Measurements from ENCODE around the gene ATL2. TPM values are rescaled to one million over a fixed set of nuclear protein-coding genes. Genes with fewer than 3 reads are reported as not detected.
"Not testable (repeated sequence)": the region's sequence is repeated elsewhere in the genome, so short reads cannot be mapped to it uniquely, and the experiment has no call there.

ATL2 gene
- total RNA-seq, 4 donors from 2014 or later, result 63.1 to 108 (median 74.3) TPM

DNA sequence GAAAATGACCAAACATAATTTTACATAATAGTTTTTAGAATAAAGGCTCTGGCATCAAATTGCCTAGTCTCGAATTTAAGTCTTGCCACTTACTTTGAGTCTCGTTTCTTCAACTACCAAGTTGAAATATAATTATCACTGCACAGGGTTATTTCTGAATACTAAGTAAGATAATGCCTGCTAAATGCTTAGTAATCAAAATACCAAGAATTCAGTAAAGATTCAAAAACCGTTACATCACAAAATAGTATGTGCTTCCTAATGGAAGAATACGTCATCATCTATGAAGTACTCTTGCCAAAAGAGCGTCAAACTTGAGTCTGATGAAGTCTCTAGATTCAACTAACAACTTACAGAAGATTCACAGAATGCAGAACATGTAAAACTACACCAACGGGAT, 40.5 kb downstream of the ATL2 start:
- Histone ChIP-seq H3K36me3 (peaks cover 0 to 66% (median 0%) of the 10 kb centered on the region in 3 donors), H3K4me3 (no peak overlapping the region), H3K9me3 (peaks cover 0 to 5% (median 0%) of the 10 kb centered on the region in 4 donors), H3K27me3 (no peaks in the 10 kb centered on the region), H3K4me1 (no peaks in the 10 kb centered on the region), H3K27ac (no peak overlapping the region)
- TF ChIP-seq POLR2A (IDR thresholded peaks at IDR 0.05) (no peak), EP300 (IDR thresholded peaks at IDR 0.05) (no peak)
- TF ChIP-seq, protein P1, sequence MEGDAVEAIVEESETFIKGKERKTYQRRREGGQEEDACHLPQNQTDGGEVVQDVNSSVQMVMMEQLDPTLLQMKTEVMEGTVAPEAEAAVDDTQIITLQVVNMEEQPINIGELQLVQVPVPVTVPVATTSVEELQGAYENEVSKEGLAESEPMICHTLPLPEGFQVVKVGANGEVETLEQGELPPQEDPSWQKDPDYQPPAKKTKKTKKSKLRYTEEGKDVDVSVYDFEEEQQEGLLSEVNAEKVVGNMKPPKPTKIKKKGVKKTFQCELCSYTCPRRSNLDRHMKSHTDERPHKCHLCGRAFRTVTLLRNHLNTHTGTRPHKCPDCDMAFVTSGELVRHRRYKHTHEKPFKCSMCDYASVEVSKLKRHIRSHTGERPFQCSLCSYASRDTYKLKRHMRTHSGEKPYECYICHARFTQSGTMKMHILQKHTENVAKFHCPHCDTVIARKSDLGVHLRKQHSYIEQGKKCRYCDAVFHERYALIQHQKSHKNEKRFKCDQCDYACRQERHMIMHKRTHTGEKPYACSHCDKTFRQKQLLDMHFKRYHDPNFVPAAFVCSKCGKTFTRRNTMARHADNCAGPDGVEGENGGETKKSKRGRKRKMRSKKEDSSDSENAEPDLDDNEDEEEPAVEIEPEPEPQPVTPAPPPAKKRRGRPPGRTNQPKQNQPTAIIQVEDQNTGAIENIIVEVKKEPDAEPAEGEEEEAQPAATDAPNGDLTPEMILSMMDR (IDR thresholded peaks at IDR 0.05), result no peak
- DNase-seq (ENCODE audit: low spot score in 2 of 2), result no peak
- 93% methylated on average over 6 of the region's 6 CpGs for WGBS, 2 donors

DNA sequence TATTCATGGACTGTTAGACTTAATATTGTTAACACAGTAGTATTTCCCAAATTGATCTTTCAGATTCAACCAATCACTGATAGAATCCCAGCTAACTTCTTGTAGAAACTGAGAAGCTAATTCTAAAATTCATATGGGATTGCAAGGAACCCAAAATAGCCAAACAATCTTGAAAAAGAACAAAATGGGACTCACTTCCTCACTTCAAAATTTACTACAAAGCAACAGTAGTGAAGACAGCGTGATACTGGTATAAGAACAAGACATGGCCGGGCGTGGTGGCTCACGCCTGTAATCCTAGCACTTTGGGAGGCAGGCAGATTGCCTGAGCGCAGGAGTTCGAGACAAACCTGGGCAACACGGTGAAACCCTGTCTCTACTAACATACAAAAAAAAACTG, 46.3 kb downstream of the ATL2 start:
- Histone ChIP-seq H3K27me3 (no peaks in the 10 kb centered on the region), H3K36me3 (peaks cover 0 to 52% (median 0%) of the 10 kb centered on the region in 3 donors), H3K4me1 (peaks cover 0 to 4% (median 0%) of the 10 kb centered on the region in 4 donors), H3K27ac (no peak overlapping the region), H3K4me3 (no peak overlapping the region), H3K9me3 (peaks cover 0 to 21% (median 3%) of the 10 kb centered on the region in 4 donors)
- no peak for DNase-seq (ENCODE audit: low spot score in 2 of 2)
- TF ChIP-seq, protein P1 (IDR thresholded peaks at IDR 0.05), result no peak
- TF ChIP-seq EP300 (IDR thresholded peaks at IDR 0.05) (no peak), POLR2A (IDR thresholded peaks at IDR 0.05) (no peak)
- WGBS, 2 donors, result 95 to 96% methylated on average over 7 of the region's 7 CpGs

DNA sequence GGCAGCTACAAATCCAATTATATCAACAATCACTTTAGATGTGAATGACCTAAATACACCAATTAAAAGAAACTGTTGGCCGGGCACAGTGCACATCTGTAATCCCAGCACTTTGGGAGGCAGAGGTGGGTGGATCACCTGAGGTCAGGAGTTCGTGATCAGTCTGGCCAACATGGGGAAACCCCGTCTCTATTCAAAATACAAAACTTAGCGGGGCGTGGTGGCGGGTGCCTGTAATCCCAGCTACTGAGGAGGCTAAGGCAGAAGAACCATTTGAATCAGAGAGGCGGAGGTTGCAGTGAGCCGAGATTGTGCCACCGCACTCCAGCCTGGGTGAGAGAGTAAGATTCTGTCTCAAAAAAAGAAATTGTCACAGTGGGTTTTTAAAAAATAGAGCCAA, 49.5 kb downstream of the ATL2 start:
- H3K4me1 ChIP-seq, result peaks cover 0 to 11% (median 0%) of the 10 kb centered on the region in 4 donors
- H3K27ac ChIP-seq, result no peak overlapping the region
- no peak overlapping the region for H3K4me3 ChIP-seq
- 92 to 95% methylated on average over 9 of the region's 9 CpGs for WGBS, 2 donors
- H3K36me3 ChIP-seq, result peaks cover 0 to 35% (median 0%) of the 10 kb centered on the region in 3 donors
- no peak for DNase-seq (ENCODE audit: low spot score in 2 of 2)
- no peaks in the 10 kb centered on the region for H3K27me3 ChIP-seq
- peaks cover 0 to 21% (median 3%) of the 10 kb centered on the region in 4 donors for H3K9me3 ChIP-seq
- TF ChIP-seq EP300 (IDR thresholded peaks at IDR 0.05), result no peak
- TF ChIP-seq, protein P1 (IDR thresholded peaks at IDR 0.05), result no peak
- TF ChIP-seq POLR2A (IDR thresholded peaks at IDR 0.05), result no peak

DNA sequence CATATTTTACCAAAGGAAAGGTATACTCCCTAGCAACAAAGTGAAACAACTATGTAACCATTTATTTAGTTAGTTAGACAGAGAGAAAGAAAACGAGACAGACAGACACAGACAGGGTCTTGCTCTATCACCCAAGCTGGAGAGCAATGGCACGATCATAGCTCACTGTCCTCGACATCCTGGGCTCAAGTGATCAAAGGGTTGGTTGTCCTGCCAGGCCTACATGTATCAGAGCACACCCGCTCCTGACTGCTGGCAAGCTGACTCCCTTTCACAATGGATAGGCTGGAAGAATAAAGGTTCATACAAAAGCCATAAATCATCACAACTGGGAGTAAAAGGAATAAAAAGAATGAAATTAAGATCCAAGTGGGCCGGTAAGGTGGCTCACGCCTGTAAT, 53.5 kb downstream of the ATL2 start:
- Histone ChIP-seq H3K36me3 (peaks cover 0 to 5% (median 0%) of the 10 kb centered on the region in 3 donors), H3K4me3 (no peak overlapping the region), H3K4me1 (peaks cover 0 to 11% (median 0%) of the 10 kb centered on the region in 4 donors), H3K9me3 (no peaks in the 10 kb centered on the region), H3K27me3 (no peaks in the 10 kb centered on the region), H3K27ac (no peak overlapping the region)
- TF ChIP-seq, protein P1 (IDR thresholded peaks at IDR 0.05), result no peak
- no peak for DNase-seq (ENCODE audit: low spot score in 2 of 2)
- WGBS, 2 donors, result 81 to 89% methylated on average over 6 of the region's 6 CpGs

DNA sequence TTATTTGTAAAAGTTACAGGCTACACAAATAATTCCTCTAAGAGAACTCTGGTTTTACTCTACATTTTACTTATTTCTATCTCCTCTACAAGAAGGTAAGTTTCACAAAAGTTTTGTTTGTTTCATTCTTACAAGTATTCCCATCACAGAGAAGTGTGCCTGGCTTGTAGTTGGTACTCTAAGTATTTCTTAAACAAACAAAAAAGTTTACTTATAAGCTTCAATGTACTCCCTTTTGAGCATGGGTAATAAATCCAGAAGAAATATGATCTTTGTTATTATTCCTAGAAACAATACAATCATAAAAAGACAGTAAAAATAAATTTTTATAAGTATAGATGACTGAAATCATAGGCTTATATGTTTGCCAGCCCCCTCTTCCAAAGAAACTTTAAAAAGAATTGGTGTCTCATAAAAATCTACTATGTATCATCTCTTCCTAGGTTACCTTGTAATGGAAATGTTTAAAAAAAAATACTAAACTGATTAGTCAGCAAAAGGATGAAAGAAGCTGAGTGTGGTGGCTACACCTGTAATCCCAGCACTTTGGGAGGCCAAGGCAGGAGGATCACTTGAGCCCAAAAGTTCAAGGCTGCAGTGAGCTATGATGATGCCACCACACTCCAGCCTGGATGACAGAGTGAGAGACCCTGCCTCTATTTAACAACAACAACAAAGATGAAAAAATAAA, 54.7 kb downstream of the ATL2 start:
- no peak overlapping the region for H3K27ac ChIP-seq

DNA sequence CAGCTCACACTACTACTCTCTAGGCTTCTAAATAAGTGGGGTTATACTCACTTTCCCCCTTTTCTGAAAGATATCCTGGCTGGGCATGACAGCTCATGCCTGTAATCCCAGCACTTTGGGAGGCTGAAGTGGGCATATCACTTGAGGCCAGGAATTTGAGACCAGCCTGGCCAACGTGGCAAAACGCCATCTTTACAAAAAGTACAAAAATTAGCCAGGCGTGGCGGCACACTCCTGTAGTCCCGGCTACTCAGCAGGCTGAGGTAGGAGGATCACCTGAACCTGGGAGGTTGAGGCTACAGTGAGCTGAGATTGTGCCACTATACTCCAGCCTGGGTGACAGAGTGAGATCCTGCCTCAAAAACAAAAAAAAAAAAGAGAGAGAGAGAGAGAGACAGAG, 57.8 kb downstream of the ATL2 start:
- not testable (repeated sequence) for H3K9me3 ChIP-seq; H3K27me3 ChIP-seq; H3K4me3 ChIP-seq; H3K27ac ChIP-seq; H3K4me1 ChIP-seq; DNase-seq (ENCODE audit: low spot score in 2 of 2)
- H3K36me3 ChIP-seq, result peaks cover 0 to 35% (median 0%) of the 10 kb centered on the region in 3 donors
- WGBS, 2 donors, result 76 to 87% methylated on average over 5 of the region's 5 CpGs

More for the DNA sequence above, 54.7 kb downstream of the ATL2 start:
- Histone ChIP-seq H3K4me3 (no peak overlapping the region), H3K27me3 (no peaks in the 10 kb centered on the region), H3K36me3 (peaks cover 0 to 16% (median 0%) of the 10 kb centered on the region in 3 donors), H3K9me3 (no peaks in the 10 kb centered on the region), H3K4me1 (peaks cover 0 to 11% (median 0%) of the 10 kb centered on the region in 4 donors)
- no peak for DNase-seq (ENCODE audit: low spot score in 2 of 2)
- TF ChIP-seq POLR2A (IDR thresholded peaks at IDR 0.05), result no peak
- TF ChIP-seq, protein P1 (IDR thresholded peaks at IDR 0.05), result no peak

All from tibial nerve (tissue), 4 donors.